HG03103 (cell line): Measurements from ENCODE around the gene OSBPL2.

Experiments
- ATAC-seq: cut with Tn5 transposase; IDR thresholded peaks from one replicate; pipeline ENCODE4 v1.9.1; 2021; ENCODE audit warnings: low read depth; ENCODE audit not compliant: unreplicated experiment

Gene OSBPL2

DNA sequence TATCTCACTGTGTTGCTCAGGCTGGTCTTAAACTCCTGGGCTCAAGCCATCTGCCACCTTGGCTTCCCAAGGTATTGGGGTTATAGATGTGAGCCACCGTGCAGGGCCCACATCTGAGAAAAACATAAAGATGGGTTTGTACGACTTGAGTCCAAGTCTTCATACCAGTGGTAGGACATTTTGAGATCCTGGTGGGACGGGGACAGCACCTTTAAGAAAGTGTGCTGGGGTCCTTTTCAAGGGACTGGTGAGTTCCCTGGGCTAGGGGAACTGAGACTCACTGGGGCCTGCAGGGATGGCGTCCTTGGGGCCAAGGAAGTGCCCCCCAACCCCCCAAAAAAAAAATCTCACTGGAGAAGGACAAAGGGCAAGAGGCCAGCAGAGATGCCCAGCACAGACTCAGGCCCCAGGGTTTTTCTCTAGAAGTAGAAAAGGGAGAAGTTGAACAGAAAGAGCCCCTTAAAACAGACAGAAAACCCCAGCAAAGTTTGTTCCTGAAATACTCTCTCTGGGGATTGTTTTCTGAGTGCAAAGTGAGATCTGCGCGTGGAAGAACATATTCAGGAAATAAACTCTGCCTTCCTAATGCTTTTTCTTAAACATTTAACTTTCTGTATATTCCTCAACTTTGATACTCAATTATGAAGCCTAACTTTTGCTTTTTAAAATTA lies 10.7 kb downstream of the OSBPL2 start:
- no peak for ATAC-seq

DNA sequence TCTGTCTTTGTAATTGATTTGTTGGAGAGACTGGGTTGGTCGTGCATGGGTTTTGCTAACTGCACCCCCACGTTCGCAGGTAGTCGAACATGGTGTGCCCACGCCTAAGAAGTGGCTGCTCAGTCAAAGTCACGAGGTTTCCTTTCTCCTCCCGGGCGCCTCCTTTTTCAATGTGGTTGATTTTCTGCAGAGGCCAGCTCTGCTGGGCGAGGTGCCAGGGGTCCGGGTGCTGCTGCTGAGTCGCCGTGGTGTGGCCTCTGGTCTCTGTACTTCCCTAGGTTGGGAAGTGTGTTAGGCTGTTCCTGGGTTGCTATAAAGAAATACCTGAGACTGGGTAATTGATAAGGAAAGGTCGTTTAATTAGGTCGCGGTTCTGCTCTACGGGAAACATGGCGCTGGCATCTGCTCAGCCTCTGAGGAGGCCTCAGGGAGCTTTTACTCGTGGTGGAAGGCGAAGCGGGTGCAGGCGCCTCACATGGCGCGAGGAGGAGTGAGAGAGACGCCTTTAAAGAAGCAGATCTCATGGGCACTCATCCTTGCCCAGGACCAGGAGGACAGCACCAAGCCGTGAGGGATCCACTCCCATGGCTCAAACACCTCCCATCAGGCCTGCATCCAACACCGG lies 14.1 kb downstream of the OSBPL2 start:
- no peak for ATAC-seq

DNA sequence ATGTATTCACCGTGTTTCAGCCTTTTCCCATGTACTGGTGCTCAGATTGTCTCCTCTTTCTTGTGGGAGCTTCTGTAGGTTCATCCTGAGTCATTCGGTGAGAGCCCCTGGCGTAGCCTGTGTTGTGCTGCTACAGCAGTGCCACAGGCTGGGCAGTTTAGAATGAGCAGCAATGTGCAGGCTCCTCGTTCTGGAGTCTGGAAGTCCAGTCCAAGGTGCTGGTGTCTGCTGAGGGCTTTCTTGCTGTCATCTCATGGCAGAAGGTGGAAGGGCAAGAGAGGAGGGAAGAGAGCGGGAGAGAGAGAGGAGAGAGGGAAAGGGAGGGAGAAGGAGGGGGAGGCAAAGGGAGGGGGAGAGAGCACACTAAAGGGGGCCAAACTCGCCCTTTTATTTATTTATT lies 15.1 kb downstream of the OSBPL2 start:
- no peak for ATAC-seq

DNA sequence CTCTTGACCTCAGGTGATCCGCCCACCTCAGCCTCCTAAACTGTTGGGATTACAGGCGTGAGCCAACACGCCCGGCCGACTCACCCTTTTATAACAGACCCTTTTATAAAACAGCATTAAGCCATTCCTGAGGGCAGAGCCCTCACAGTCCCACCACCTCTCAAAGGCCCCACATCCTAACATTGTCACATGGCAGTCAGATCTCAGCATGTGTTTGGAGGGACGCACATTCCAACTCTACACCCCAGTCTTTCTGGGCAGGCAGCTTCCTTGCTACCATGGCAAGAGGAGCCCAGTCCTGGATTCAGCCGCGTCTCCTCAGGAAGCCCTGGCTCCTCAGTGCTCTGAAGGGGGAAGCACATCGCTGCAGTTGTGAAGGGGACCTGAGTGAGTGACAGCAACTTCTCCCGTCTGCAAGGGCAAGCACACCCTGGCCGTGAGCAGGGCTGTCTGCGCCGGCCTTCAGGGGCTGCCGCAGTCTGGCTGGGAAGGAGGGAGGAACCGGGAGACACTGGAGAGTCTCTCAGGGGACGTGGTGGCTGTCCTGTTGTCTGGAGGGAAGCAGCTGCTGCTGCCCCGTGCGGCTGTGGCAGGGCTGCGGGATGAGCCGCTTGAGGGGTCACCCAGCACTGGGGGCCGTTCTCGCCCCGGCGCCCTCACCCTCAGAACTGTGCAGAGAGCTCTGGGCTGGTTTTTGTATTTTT lies 15.9 kb downstream of the OSBPL2 start:
- ATAC-seq: no peak

DNA sequence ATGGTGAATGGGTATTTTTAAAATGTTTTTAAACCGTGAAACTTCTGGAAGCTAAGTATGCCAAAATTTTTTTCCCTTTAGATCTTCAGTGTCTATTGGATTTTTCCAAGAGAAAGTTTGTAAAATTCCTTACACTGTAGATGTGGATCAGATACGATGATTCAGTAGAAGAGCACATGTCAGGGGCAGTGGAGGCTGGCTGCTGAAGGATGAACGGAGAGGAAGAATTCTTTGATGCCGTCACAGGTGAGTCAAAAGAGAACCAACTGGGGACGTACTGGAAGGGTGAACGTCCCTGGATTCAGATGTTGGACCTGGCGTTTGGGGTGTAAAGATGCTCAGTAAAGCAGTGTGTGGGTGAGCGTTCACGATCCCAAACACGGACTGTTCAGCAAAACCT lies 17.7 kb downstream of the OSBPL2 start:
- ATAC-seq: no peak

DNA sequence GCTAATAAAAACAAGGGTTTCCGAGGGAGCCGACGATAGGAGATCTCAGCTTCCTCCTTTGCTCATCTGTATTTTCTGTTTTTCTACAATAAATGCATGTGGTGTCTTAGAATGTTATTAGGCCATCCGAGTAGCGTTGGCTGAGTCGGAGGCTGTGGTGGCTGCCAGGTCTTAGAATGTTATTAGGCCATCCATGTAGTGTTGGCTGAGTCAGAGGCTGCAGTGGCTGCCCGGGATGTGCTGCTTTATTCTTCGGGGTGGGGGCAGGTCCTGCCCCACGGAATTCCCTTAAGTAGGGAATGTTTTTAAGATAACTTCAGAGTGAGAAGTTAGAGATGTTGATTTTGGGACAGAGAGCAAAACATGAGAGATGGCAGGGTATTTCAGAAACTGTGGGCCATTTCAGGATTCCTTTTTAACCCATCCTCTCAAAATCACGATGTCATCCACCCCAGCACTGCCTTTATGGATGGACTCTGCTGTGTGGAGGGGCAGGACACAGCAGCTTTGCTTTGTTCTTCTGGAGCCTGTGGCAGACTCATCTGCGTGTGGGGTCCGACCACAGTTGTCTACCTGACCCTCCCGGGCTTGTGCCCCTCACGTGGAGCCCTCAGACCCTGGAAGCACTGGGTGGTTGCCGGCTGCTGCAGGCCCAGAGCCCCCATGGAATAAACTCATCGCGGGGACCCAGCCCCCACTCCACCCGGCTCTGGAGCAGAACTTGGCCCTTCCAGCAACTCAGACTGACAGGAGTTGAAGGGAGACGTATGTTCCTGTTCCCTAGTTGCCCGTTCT lies 20.4 kb downstream of the OSBPL2 start:
- no peak for ATAC-seq

DNA sequence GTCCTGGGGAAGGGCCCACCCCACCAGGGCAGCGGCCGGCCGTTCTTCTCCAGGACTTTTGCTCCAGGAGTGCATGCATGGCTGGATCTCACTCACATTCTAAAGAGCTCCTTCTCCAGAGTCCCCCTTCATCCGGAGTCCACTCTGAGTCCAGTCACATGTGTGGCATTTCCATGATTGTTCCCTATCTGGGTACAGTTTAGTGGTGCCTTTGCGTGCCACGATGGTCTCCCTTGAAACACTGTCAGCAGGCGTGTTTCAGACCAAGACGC lies 20.9 kb downstream of the OSBPL2 start:
- no peak for ATAC-seq

DNA sequence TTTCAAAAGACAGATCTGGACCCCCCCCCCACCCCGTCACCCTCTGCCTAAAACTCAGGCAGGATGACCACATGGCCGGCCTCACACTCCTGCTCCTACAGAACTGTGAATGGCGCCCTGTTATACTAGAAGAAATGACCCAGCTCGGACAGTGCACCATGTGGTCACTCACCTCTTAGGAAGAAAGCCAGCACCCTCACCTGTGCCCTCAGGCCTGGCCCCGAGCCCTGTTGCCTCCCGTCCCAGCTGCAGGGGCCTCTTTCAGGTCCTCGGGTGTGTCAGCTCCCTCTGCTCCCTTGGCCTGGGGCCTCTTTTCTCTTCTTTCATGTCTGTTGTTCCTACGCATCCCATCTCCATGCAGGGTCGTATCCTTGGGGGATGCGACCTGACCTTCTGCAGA lies 23.7 kb downstream of the OSBPL2 start:
- no peak for ATAC-seq

DNA sequence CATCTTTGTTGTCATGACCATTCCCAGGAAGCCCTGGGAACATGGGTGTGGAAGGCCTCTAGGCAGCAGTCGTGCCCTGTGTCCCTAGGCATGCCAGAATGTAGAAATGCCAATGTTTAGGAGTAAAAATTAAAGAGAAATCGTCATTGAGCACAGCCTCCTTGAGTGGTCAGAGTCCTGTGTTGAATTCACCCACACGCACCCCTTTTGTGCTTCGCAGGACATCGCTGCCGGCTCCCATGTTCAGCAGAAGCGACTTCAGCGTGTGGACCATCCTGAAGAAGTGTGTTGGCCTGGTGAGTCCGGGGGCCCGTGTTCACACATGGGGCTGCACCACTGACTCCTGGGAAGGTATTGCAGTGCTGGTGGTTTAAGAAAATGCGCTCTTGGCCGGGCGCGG lies 25.1 kb downstream of the OSBPL2 start:
- no peak for ATAC-seq

DNA sequence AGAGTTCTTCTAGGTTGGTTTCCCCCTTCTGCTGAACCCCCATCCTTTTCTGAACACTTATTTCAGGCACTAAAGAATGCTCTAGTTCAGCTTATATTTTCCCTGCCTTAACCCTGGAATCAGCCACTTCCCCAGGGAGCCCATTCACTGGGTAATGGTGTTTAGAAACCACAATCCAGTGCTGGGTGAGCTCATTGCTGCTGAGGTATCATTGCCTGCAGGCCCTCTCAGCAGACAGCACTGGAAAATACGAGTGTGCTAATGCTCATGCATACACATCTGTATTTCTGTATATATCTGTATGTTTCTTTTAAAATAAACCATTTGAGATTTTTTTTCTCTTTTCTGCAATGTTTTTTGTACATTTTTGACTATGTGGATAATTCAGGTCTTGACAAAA lies 27.0 kb downstream of the OSBPL2 start:
- no peak for ATAC-seq

DNA sequence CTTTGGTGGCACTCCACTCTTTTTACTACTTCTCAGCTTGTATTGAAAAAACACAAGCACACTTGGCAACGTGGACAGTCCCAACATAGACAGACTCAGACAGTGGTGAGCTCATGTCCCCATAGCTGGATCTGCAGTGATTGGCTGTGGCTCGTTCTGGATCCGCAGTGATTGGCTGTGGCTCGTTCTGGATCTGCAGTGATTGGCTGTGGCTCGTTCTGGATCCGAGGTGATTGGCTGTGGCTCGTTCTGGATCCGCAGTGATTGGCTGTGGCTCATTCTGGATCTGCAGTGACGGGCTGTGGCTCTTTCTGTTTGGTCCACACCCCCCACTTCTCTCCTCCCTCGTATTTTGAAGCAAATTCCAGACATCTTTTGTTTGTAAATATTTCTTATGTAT lies 28.0 kb downstream of the OSBPL2 start:
- no peak for ATAC-seq

DNA sequence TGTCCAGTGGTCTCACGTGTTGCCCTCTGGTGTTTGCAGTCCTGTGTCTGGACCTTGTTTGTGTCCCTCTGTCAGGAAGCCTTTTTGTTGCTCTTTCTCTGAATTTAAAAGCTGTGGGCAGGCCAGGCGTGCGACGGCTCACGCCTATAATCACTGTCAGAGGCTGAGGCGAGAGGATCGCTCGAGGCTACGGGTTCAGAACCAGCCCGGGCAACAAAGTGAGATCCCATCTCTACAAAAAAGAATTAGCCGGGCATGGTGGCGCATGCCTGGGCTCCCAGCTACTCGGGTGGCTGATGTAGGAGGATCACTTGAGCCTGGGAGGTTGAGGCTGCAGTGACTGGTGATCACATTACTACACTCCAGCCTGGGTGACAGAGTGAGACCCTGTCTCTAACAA lies 28.5 kb downstream of the OSBPL2 start:
- ATAC-seq: no peak

DNA sequence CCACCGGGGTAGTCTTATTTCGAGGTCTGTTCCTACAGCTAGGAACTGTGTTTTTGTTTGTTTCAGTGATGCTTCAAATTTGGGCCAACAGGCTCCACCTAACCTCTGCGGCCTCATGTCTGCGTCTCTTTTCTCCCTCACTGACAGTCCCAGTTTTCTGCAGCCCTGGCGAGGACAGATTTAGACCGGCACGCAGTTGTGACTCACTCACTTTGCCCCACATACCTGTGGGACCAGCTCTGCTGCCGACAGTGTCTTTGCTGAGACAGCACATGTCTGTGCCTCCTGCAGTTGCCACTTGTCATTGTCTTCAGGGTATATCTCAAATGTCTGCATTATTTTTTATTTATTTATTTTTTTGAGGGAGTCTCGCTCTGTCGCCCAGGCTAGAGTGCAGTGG lies 29.2 kb downstream of the OSBPL2 start:
- ATAC-seq: no peak

DNA sequence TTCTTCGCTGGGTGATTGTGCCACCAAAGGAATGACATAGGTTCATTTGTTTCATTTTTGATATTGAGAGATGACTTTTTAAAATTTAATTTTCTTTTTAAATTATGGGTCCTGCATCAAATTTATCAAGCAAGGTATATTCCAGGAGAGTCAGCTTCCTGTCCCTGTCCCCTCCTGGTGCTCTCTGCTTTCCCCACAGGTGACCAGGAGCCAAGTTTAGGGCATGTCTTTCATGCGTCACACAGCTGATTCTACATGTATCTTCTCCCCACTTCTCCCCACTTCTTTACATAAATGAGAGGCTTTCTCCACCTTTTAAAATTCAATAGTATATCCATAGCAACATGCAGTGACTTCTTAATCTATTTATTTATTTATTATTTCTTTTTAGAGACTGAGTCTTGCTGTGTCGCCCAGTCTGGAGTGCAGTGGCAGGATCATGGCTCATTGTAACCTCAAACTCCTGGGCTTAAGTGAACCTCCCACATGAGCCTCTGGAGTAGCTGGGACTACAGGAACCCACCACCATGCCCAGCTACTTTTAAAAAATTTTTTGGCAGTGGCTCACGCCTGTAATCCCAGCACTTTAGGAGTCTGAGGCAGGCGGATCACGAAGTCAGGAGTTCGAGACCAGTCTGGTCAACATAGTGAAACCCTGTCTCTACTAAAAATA lies 30.0 kb downstream of the OSBPL2 start:
- no peak for ATAC-seq

DNA sequence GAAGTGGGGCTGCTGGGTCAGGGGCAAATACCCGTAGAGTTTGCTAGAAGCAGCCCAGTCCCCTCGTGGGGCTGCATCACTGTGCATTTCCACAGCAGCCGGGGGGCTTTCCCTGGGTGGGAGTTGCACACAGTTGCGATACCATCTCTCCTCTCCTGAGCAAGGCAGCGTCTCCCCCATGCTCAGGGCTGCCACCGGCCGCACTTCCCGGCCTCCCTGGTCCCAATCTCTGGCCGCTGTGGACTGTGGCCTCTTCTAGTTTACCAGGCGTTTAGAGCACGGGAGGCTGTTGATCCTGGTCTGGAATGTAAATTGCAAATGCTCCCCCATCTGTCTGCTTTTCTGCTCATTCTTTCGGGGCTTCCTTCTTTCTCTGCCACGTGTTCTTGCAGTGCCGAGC lies 31.1 kb downstream of the OSBPL2 start:
- ATAC-seq: no peak

DNA sequence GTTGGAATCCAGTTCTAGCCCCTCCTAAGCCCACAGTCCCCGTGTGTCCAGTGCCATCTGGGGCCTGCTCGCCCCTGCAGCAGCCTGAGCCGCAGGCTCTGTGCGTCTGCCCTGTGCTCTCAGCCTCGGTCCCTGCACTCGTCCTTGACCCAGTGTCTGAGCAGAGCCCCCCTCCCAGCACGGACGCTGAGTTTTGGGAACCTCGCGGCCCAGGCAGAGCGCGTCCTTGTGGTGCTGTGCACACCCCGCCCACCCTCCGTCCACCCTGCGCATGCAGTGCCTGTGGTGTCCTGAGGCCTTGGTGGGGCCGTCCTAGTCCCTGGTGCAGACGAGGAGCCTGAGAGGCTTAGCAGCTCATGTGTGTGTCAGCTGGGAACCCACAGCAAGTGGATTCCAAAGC lies 31.6 kb downstream of the OSBPL2 start:
- no peak for ATAC-seq

DNA sequence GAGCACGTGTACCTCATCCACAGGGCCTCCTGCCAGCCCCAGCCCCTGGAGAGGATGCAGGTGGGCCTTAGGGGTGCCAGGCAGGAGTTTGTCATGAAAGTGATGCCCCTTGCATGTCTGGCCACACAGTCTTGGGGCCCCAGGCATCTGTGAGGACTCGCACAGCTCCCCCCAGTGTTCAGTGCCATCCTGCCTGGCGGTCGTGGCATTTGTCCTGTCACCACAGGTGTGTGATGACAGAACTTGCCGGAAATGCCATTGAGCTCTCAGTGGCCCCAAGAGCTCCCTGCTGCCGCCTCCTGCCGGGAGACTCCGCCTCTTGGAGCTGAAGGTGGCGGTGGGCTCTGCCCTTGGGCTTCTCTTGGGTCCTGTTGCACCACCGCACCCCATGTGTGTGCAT lies 33.9 kb downstream of the OSBPL2 start:
- no peak for ATAC-seq

DNA sequence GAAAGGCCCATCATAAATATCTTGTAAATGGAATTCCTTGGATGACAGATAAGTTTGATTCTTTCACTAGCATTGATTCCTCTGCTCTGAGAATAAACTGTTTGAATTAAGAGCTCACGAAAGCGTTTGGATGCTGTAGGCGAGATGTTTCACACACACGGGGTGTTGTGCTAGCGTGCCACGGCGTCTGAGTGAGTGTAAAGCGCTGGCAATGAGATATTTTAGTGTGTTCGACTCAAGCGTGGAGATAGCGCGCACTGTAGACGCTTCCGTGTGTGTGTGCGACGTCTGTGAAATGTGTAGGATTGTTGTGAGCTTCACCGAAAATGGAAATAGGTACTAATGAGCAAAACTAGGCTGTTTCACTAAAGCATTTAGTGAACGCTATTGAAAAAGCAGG lies 35.1 kb downstream of the OSBPL2 start:
- no peak for ATAC-seq

DNA sequence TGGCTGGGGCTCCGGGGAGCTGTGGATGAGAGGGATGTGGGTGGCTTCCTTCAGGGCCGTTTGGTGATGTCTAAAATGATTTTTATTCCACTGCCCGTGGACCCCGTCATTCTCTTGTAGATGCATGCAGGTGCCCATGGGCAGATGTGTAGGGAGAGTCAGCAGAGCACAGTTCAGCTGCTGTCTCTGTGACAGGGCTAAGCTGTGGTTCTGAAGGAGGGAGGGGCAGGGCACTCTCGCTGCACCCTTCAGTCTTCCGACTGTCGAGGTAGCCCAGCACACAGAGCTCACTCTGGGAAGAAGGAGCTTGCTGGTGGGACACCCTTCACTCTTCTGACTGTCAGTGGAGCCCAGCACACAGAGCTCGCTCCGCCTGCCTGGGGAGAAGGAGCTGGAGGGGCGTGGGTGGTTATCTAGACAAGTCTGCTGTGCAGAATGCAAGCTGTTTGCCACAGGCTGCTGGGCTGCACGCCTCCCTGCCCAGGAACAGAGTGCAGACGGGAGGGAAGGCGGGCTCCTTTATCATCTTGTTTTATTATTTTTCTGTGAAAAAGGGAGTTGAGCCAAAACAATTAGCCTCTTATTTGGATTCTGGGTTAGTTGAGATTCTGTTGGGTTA lies 36.1 kb downstream of the OSBPL2 start:
- no peak for ATAC-seq

DNA sequence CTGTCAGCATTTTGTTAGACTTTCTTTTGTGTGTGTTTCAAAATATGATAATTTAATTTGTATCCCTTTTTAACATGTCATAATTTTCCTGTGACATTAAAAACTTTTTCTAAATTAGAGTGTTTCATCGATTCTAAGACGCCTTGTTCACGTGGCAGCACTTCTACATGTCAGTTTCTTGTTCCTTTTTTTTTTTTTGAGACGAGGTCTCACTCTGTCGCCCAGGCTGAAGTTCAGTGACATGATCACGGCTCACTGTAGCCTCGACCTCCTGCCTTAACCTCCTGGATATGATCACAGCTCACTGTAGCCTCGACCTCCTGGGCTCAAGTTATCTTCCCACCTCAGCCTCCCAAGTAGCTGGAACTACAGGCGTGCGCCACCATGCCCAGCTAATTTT lies 36.9 kb downstream of the OSBPL2 start:
- ATAC-seq: no peak

DNA sequence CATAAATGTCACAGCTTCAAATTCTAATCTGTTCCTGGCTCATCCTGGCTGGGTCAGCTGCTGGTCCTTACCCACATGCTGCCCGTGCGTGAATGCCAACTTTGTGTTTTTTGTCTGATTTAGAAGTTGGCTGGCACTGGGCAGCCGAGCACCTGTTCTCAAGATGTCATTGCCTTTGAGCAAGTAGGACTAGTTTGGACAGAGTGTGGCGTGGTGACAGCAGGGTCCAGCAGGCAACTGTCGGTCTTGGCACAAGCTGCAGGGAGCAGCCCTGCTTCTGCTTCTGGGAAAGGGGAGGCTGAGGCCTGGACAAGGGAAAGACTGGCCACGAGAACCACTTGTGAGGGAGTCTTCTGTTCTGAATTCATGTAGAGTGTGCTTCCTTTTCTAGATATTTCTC lies 38.1 kb downstream of the OSBPL2 start:
- ATAC-seq: no peak
